Panc1 (cell line): ENCODE data around the gene FES. TPM values are rescaled to one million over a fixed set of nuclear protein-coding genes. Genes with fewer than 3 reads are reported as not detected.
A peak's percentile ranks its signal among the peaks of the same experiment; 100 is the strongest.

Experiments
- ATAC-seq: fragments of 200-7000 bp; cut with Tn5 transposase; 2 replicates; pipeline ENCODE4 v1.9.1; 2020; ENCODE audit warnings: mild to moderate bottlenecking, moderate library complexity
- BruUV-seq: library from RNA; stranded (reverse); fragments of 400-500 nt; replicated peaks from 2 replicates; lab custom pipeline; 2021; lab: Mats Ljungman, UMichigan
- CTCF ChIA-PET: fragments of 300-600 bp; sonication (Branson Sonifier 250); formaldehyde crosslinking; loops from one replicate; lab custom pipeline; 2022; ENCODE audit warnings: antibody characterized with exemption; lab: Charles Lee
- POLR2A ChIA-PET: fragments of 300-600 bp; sonication (Branson Sonifier 250); formaldehyde crosslinking; loops from one replicate; lab custom pipeline; 2022; ENCODE audit warnings: antibody characterized with exemption; lab: Charles Lee
- DNase-seq: peaks from one replicate; pipeline ENCODE4 v3.0.0-alpha.2; 2010; ENCODE audit warnings: low read depth, low spot score
- H3K27ac ChIP-seq: 2 replicates; pipeline ENCODE4 v1.5.1; 2011; ENCODE audit warnings: mild to moderate bottlenecking, low read length, inconsistent platforms
- H3K27me3 ChIP-seq: fragments of 200-500 bp; sonication (Bioruptor generic); 2 replicates; pipeline ENCODE4 v1.6.0; 2014; ENCODE audit warnings: low read length, inconsistent platforms; ENCODE audit not compliant: control insufficient read depth, insufficient read depth
- H3K36me3 ChIP-seq: fragments of 200-500 bp; sonication (Bioruptor generic); 2 replicates; pipeline ENCODE4 v1.5.1; 2014; ENCODE audit warnings: inconsistent platforms, mild to moderate bottlenecking, low read length, moderate library complexity; ENCODE audit not compliant: control insufficient read depth, insufficient read depth
- H3K4me1 ChIP-seq: 2 replicates; pipeline ENCODE4 v1.5.1; 2011; ENCODE audit warnings: inconsistent platforms, mild to moderate bottlenecking, low read length, moderate library complexity; ENCODE audit not compliant: control insufficient read depth, insufficient read depth
- H3K4me3 ChIP-seq, 2 experiments: 2 replicates each; pipeline ENCODE4 v1.5.1; 2011 to 2012; ENCODE audit warnings: low read depth in 2 of 2, low read length in 2 of 2, mild to moderate bottlenecking in 2 of 2, inconsistent platforms in 1 of 2, moderate library complexity in 1 of 2
- H3K9me3 ChIP-seq: fragments of 200-500 bp; sonication (Bioruptor generic); 2 replicates; pipeline ENCODE4 v1.5.1; 2014; ENCODE audit warnings: low read depth, mild to moderate bottlenecking, inconsistent platforms, low read length, moderate library complexity; ENCODE audit not compliant: control insufficient read depth, insufficient read depth
- POLR2AphosphoS5 ChIP-seq: IDR thresholded peaks from 2 replicates; pipeline ENCODE4 v1.6.1; 2012; ENCODE audit warnings: mild to moderate bottlenecking, low read depth, low read length, moderate library complexity
- SIN3A ChIP-seq: IDR thresholded peaks from 2 replicates; pipeline ENCODE4 v1.6.1; 2012; ENCODE audit warnings: low read depth, mild to moderate bottlenecking, low read length, moderate library complexity, borderline replicate concordance; ENCODE audit not compliant: insufficient read depth
- TCF7L2 ChIP-seq: IDR thresholded peaks from 2 replicates; pipeline ENCODE4 v1.6.1; 2011; ENCODE audit warnings: mild to moderate bottlenecking, low read depth, low read length, inconsistent platforms
- in situ Hi-C: cut with HindIII; loops from 2 replicates; pipeline ENCODE4 v1.10.0; 2016; ENCODE audit warnings: low sequenced_read_pairs, low pct_unique_long_range_greater_than_20kb
- intact Hi-C: fragments of 100-400 bp; cut with micrococcal nuclease; formaldehyde crosslinking; loops from one replicate; pipeline ENCODE4 v1.10.0; 2022; ENCODE audit not compliant: unreplicated experiment
- total RNA-seq: library from RNA; stranded (reverse); gene quantifications from one replicate; pipeline ENCODE4 v1.2.1, GENCODE V29; 2021; ENCODE audit not compliant: unreplicated experiment
- TF ChIP-seq, protein P1 (sequence below): fragments of 450-650 bp; IDR thresholded peaks from 2 replicates; pipeline ENCODE4 v1.5.1; 2017; ENCODE audit warnings: mild to moderate bottlenecking
- TF ChIP-seq, protein P2 (sequence below), 2 experiments: IDR thresholded peaks; 2 replicates each; pipeline ENCODE4 v1.6.1; 2011 to 2012; ENCODE audit warnings: low read depth in 2 of 2, control low read depth in 1 of 2, low read length in 1 of 2, mild to moderate bottlenecking in 1 of 2, moderate library complexity in 1 of 2; ENCODE audit not compliant: insufficient read depth in 1 of 2

The FES gene
- total RNA-seq, 1 experiment from 2014 or later: 0.64 TPM

DNA sequence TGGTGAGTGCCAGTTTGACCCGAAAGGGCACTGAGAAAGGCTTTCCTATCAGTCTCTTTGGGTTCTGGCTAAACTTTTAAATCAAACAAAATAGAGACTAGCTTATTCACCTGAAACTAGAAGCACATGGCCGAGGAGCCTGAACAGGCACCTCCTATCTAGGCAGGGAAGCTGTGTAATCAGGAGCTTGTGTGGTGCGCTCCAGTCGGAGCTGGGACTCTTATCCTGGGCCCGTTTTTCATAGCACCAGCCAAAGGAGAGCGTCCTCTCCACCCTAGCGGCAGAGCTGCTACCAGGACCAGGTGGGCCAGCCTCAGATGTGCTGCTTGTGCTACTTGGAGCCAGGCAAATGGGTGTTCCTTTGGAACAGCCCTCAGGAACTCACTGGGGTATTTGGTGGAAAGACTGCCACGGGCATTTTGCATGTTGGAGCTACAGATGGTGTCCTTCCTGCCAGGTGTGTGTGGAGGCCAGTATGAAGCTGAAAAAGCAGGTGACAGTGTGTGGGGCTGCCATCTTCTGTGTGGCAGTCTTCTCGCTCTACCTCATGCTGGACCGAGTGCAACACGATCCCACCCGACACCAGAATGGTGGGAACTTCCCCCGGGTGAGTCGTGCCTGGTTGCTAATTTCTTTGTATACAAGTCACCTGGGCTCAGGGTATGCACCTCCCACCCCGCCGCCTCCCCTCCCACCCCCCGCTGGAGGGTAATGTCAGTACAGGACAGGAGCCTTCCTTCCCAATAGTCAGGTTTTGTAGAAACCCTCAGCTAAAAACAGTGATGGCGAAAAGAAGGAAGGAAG is 19.6 kb downstream of the FES start:
- ATAC-seq (no peak), DNase-seq (no peak)
- BruUV-seq: no TSS peak
- no peaks in the 10 kb centered on the region for H3K27me3 ChIP-seq
- POLR2A ChIA-PET: no interaction called here
- H3K4me1 ChIP-seq: peaks cover 12% of the 10 kb centered on the region
- peak overlapping the region; percentile 72 for H3K27ac ChIP-seq
- 0 out of 2 replicates have a peak, but pooled peaks cover 5% of the 10 kb centered on the region for H3K36me3 ChIP-seq
- in situ Hi-C loops: no loop called here
- H3K4me3 ChIP-seq: peak overlapping the region; percentile 70 to 77
- H3K9me3 ChIP-seq: no peaks in the 10 kb centered on the region
- CTCF ChIA-PET: interaction anchor here (3.1 kb wide), 1 partner anchor 28 kb away, joined by 16 read pairs; the partner anchor contains the start of gene HDDC3
- intact Hi-C loops: no loop called here
- TF ChIP-seq POLR2AphosphoS5 (no peak), SIN3A (no peak), TCF7L2 (no peak)
- TF ChIP-seq, protein P1, sequence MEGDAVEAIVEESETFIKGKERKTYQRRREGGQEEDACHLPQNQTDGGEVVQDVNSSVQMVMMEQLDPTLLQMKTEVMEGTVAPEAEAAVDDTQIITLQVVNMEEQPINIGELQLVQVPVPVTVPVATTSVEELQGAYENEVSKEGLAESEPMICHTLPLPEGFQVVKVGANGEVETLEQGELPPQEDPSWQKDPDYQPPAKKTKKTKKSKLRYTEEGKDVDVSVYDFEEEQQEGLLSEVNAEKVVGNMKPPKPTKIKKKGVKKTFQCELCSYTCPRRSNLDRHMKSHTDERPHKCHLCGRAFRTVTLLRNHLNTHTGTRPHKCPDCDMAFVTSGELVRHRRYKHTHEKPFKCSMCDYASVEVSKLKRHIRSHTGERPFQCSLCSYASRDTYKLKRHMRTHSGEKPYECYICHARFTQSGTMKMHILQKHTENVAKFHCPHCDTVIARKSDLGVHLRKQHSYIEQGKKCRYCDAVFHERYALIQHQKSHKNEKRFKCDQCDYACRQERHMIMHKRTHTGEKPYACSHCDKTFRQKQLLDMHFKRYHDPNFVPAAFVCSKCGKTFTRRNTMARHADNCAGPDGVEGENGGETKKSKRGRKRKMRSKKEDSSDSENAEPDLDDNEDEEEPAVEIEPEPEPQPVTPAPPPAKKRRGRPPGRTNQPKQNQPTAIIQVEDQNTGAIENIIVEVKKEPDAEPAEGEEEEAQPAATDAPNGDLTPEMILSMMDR: no peak; the same call in 1 of the 2 replicates
- TF ChIP-seq, protein P2, sequence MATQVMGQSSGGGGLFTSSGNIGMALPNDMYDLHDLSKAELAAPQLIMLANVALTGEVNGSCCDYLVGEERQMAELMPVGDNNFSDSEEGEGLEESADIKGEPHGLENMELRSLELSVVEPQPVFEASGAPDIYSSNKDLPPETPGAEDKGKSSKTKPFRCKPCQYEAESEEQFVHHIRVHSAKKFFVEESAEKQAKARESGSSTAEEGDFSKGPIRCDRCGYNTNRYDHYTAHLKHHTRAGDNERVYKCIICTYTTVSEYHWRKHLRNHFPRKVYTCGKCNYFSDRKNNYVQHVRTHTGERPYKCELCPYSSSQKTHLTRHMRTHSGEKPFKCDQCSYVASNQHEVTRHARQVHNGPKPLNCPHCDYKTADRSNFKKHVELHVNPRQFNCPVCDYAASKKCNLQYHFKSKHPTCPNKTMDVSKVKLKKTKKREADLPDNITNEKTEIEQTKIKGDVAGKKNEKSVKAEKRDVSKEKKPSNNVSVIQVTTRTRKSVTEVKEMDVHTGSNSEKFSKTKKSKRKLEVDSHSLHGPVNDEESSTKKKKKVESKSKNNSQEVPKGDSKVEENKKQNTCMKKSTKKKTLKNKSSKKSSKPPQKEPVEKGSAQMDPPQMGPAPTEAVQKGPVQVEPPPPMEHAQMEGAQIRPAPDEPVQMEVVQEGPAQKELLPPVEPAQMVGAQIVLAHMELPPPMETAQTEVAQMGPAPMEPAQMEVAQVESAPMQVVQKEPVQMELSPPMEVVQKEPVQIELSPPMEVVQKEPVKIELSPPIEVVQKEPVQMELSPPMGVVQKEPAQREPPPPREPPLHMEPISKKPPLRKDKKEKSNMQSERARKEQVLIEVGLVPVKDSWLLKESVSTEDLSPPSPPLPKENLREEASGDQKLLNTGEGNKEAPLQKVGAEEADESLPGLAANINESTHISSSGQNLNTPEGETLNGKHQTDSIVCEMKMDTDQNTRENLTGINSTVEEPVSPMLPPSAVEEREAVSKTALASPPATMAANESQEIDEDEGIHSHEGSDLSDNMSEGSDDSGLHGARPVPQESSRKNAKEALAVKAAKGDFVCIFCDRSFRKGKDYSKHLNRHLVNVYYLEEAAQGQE (IDR thresholded peaks at IDR 0.05; ENCODE audit: insufficient read depth in 1 of 2, low read depth in 2 of 2, low read length in 1 of 2): no peak

DNA sequence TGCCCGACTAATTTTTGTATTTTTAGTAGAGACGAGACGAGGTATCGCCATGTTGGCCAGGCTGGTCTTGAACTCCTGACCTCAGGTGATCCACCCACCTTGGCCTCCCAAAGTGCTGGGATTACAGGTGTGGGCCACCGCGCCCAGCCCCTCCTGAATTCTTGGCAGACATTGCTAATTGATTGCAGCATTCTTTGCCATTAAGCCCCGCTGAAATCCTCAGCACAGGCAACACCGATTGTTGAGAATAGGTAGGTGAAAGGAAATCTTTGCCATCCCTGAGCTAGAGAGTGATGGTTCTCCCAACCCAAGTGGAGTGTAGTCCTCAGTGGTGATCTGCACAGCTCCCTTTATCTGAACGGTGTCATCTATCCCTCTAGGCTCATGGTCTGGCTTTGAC is 20.4 kb downstream of the FES start:
- no peaks in the 10 kb centered on the region for H3K27me3 ChIP-seq
- CTCF ChIA-PET: no interaction called here
- H3K36me3 ChIP-seq: 0 out of 2 replicates have a peak, but pooled peaks cover 5% of the 10 kb centered on the region
- no peak for TF ChIP-seq TCF7L2
- TF ChIP-seq SIN3A: no peak
- TF ChIP-seq, protein P2 (IDR thresholded peaks at IDR 0.05; ENCODE audit: insufficient read depth in 1 of 2, low read depth in 2 of 2, low read length in 1 of 2): no peak
- TF ChIP-seq, protein P1: no peak
- TF ChIP-seq POLR2AphosphoS5: no peak
- no peak overlapping the region for H3K27ac ChIP-seq
- H3K9me3 ChIP-seq: no peaks in the 10 kb centered on the region
- H3K4me1 ChIP-seq: peaks cover 12% of the 10 kb centered on the region
- POLR2A ChIA-PET: no interaction called here
- DNase-seq (no peak), ATAC-seq (no peak)
- H3K4me3 ChIP-seq: no peak overlapping the region
- intact Hi-C loops: no loop called here
- in situ Hi-C loops: no loop called here
- BruUV-seq: no TSS peak
